ENCODE data around the gene ZNF469.

Gene ZNF469

DNA sequence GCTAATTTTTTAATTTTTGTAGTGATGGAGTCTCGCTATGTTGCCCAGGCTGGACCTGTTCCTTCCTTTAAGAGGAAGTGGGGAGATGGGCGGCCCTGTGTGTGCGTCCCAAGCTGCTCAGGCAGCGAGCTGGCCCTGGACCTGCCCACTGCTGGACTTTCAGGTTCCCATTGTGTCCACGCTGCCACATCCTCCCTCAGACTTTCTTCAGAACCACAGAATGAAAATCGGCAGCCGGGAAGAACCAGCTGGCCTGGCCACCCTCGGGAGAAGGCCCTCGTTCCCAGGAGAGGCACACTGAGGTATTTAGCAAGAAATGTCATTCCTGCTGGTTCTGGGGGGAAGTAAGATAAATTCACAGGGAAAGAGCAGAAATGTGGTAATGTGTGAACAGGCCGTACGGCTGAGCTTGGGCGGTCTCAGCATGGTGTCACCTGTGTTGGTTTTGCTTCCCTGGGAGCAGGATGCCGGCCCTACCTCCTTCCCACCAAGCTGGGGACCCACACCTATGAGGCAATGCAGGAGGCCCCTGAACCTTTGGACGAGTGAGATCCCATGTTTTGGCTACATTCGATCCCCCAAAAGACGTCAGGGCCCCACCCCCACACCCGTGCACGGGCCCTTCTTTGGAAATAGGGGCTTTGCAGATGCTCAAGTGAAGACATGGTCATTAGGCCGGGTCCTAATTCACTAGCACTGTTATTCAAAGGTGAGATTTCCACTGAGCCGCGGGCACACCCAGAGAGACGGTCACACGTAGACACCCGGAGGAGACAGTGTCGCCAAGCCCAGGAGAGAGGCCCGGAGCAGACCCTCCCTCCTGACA, 35.9 kb upstream of the ZNF469 start:
- no peak for DNase-seq (ENCODE audit: low spot score)

DNA sequence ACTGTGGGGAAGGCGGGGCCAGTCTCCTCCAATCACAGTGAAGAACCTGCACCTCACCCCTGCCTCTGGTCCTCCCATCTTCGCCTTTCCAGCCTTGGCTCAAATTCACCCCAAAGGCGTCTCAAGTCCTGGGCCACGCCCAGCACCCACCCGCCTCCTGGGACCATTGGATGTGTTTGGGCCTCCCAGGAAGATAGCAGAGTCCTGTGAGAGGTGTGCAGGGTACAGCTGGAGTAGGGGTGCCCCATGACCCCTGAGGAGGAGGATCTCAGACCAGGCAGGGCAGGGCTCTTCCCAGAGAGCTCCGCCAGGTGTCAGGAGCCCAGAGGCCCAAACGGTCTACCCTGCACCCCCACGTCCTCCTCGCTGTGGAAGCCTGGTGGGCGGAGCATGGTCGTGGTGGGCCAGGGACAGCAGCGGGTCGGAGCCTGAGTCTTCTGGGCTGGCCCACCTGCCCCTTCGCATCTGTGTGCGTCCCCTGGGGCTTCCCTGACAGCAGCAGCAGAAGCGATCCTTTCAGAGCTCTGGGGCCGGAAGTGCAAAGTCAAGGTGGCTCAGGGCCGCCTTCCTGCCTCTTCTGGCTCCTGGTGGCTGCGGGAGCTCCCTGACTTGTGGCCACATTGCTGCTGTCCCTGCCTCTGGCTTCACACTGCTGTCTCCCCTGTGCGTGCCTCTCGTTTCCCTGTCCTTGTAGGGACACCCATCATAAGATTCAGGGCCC, 34.9 kb upstream of the ZNF469 start:
- DNase-seq (ENCODE audit: low spot score) = no peak

DNA sequence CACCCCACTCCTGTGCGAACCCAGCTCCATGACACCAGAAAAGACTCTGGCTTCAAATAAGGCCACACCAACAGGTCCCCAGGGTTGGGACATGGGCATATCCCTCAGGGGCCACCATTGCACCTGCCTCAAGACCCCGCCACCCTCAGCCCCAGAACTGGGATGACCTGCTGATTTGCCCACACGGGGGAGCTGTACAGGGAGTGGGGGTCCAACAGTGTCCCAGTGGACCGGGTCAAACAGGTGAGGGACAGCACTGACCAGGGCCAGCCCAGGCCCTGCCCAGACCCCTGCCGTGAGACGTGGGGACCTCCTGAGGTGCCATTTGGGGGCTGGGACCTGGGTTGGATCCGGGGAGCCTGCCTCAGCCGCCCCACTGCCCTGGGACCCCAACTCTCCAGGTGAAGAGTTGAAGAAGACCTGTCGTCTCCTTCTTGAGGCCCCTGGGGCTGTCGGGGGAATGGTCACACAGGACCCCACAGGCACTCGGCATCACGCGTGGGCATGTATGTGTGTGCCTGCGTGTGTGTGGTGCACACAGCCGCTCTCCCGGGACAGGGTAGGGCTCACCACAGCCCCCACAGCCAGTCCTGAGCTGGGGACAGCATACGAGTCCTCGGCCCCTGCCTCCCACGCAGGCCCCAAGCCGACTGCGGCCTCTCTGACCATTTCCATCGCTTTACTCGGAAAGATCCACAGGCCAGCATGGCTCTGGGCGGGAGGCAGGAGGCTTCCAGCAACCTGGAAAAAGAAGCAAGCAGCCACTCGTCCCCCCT, 34.2 kb upstream of the ZNF469 start:
- DNase-seq (ENCODE audit: low spot score) = no peak

DNA sequence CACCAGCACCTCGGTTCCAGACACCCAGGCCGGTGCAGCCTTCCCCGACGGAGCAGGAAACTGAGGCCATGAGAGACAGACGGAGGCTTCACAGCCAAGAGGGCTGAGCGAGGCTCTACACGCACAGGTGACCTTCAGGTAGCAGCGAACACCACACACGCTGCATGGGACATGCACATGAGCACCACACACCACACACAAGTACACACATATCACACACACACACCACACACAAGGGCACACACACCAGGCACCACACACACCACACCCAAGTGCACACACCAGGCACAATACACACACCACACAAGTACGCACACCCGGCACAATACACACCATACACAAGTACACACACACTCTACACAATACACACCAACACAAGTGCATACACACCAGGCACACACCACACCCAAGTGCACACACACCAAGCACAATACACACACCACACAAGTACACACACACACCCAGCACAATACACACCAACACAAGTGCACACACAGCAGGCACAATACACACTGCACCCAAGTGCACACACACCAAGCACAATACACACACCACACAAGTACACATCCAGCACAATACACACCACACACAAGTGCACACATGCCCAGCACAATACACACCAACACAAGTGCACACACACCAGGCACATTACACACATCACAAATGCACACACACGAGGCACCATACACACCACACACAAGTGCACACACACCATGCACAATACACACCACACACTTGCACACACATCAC, 33.4 kb upstream of the ZNF469 start:
- no peak for DNase-seq (ENCODE audit: low spot score)

DNA sequence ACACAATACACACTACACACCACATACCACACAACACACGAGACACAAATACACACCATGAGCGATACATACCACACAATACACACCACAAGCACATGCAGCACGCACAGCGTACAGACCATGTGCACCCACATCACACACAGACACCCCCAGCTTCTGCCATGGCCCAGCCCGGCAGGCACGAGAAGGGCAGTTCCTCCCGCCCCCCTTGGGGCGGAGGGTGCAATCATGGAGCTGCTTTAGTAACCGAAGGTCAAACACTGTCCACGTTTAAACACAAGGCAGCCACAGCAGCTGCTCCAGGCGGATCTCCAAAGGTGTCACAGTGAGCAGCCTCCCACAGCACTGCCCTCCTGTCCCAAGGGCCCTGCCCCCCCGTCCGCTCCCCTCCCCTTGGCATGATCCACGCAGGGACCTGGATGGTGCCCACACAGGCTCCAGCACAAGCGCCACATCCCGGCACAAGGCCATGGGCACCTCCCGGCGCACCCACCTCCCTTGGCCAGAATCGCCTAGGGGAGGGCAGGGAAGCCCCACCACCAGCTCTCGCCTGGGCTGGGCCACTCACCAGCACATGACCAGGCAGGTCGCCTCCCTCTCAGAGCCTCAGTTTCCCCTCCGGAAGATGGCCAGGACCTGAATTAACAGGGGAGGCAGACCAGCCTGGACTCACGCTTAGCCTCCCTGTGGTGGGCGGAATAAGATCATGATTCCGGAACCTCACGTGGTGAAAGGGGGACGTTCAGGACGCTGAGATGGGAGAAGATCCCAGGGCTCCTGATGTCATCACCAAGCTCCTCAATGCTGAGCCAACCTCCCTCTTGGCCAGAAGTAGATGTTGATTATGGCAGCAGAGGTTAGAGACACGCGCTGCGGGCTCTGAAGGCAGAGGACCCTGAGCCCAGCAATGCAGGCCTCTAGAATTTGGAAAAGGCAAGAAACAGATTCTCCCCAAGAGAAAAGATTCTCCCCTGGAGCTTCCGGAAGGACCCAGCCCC, 32.6 kb upstream of the ZNF469 start:
- DNase-seq (ENCODE audit: low spot score) = no peak

DNA sequence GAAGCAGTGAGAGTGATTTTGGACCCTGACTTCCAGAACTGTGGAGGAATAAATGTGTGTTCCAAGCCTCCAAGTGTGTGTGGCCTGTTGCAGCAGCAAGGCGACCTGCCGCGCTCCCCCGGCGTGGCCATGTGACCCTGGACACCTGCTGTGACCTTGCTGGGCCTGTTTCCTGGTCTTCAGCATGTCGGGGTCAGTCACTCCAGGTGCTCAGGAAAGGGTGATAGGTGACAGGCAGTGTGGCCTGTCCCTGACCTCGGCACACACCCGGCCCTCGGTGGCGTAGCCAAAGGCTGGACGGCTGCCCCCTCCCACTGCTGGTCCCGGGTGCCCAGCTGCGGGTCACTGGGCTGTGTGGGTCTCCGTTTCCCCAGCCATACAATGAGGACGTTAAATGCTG, 31.8 kb upstream of the ZNF469 start:
- DNase-seq (ENCODE audit: low spot score) = no peak

DNA sequence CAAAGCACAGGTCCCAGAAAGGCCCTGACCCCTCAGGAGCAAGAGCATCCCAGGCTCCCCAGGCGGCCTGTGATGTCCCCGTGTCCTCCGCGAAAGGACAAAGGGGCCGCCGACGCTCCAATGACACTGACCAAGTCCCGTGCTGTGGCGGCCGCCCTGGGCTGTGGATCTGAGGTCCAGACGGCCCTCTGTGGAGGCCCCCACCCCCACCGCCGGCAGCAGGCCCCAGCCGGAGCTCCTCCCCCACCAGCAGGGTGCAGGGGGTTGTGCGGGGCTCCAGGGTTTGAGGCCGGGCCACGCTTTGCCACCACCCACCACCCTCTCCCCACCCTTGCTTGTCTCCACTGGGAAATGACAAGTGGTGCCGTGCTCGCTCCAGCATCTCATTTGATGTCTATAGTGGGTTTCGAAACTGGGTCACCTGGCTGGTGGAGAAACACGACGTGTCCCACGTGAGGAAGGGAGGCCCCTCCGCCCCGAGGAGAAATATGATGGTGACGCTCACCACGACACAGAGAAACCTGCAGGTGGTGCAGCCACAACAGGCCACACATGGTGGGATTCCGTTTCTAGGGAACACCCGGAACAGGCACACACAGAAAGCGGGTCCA, 31.2 kb upstream of the ZNF469 start:
- no peak for DNase-seq (ENCODE audit: low spot score)

DNA sequence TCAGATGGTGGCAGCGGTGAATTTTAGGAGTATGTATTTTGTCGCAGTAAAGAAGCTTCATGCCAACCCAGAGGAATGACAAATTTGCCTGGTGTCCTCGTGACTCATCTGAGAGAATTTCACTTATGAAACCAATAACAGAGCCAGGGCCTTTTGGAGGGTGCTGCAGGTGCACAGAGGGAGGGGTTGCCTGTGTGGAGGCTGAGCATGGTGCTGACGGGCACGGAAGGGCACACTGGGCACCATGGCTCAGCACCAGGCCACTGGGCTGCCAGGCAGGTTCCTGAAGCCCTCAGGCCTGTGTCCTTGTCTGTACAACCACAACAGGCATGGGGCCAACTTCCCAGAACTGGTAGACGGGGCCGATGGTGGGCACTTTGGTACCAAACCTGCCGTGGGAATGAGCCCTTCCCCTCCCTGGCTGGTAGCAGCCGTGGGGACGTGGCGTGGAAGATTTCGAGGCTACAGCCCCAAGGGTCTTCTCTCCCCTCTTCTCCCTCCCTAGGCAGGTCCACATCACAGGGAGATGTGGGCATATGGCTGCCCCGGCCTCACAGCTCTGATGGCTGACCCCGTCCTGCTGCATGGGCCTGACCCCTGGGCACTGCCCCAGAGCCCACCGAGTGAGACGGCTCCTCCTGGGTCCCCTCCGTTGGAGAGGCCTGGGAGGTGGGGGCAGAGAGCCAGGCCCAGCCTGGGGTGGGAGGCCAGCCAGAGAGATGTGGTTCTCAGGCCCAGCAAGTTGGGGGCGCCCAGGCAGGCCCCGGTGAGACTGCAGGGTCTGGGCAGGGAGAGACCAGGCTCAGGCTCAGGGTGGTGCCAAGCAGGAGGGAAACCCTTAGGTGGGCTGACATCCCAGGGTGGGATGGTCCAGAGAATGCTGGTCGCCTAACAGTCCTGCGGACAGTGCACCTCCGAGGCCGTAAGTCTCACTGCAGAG, 30.2 kb upstream of the ZNF469 start:
- no peak for DNase-seq (ENCODE audit: low spot score)

DNA sequence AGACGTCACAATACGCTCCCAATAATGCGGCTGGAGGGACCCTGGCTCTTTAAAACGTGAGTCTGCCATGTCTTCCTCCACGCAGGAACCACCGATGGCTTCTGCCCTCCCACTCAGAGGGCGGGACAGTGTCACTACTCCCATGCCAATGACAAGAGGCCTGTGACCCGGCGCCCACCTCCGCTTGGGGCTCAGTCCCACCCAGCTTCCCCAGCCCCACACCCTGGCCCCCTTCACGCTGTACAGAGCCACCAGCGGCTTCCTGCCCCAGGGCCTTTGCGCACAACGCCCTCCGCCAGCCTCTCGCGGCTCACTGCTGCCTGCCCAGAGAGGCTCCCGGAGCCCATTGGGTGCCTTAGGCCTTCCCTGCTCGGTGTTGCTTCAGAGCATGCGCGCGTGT, 29.5 kb upstream of the ZNF469 start:
- DNase-seq (ENCODE audit: low spot score) = no peak

DNA sequence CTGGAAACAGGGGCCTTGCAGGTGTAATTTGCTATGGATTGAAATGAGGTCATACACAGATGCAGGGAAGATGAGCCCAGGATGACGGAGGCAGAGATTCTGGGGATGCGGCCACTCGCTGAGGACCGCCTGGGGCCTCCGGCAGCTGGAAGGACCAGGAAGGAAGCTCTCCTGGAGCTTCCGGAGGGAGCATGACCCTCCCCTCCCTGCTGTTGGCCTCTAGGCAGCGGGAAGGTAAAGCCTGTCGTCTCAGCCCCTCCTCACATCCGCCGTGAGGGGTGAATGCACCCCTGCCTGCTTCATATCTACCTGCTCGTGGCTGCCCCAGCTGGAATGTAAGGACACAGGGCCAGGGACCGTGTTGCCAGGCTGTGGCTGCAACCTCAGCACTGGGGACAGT, 29.1 kb upstream of the ZNF469 start:
- no peak for DNase-seq (ENCODE audit: low spot score)

DNA sequence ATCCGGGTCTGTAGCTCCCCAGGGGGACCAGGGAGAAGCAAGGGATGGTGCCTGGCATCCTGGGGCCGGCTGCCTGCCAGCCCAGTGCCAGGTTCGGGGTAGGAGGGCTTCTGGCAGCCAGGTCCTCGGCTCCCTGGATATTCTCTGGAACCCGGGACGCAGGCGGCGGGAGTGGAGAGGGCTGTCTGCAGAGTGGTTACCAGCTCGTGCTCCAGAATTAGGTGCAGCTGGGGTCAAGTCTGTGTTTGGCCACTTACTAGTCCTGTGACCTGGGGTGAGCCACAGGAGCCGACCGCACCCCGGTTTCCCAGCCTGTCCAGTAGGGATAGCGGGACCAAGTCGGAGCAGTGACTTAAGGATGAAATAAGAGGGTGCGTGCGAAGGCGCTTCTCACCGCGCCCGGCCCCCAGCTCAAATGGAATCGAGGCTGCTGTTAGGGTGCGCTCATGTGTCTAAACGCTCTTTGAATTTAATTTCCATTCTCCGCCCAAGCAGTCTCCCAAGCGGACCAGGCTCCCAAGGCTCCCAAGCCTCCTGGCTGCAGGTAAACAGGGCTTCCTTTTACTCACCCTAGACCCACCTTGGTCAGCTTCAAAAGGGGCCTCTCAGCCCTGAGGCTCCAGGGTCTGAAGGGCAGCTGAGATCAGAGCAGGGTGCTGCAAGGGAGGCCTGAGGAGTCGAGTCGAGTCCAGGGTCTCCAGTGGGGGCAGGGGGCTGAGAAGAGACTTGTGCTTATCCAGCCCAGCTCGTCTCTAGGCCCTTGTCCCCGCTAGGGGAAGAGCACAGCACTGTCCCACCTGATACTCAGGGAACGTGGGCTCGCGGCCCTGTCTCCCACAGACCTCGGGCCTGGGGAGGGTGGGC, 28.3 kb upstream of the ZNF469 start:
- DNase-seq (ENCODE audit: low spot score) = no peak

DNA sequence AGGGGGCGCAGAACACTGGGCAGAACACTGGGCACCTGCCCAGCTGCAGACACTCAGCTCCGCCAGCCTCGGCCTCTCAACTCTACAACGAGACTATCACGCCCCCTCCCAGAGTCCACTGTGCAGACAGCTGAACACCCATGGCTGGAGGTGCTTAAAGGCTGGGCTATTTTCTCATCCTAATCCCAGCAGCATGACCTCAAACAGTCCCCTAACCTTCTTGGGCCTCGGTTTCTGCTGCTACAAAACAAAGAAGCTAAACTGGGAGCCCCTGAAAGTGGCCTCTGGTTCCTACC, 27.7 kb upstream of the ZNF469 start:
- DNase-seq (ENCODE audit: low spot score) = no peak

DNA sequence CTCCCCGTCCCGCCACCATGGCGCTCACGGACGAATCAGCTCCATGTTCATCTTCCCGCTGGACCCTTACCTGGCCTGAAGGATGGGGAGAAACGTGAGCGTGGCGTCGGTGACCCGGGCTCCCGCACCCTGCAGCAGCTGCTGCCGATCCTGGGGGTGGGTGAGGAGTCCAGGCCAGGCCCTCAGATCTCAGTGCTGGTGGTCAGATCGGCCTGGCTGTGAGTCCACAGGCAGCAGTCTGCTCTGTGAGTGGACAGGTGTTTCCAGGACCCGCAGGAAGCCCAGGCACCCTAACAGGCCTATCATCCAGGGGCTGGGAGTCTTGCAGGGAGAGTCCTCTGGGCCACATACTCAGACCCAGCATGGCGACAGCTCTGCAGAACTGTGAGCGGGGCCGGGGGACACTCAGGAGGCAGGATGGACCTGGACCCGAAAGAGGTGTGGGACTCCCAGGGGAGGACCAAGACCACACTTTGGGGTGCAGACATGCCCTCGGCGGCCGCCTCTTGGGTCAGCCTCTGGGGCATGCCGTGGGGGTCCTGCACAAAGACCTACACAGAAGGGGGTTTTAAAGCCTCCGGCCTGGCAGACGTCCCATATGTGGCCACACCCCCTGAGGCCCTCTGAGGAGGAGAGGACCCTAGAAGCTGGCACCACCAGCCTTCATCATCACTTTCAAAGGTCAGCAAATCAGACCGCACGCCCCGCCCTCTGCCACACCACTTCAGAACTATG, 27.2 kb upstream of the ZNF469 start:
- no peak for DNase-seq (ENCODE audit: low spot score)

DNA sequence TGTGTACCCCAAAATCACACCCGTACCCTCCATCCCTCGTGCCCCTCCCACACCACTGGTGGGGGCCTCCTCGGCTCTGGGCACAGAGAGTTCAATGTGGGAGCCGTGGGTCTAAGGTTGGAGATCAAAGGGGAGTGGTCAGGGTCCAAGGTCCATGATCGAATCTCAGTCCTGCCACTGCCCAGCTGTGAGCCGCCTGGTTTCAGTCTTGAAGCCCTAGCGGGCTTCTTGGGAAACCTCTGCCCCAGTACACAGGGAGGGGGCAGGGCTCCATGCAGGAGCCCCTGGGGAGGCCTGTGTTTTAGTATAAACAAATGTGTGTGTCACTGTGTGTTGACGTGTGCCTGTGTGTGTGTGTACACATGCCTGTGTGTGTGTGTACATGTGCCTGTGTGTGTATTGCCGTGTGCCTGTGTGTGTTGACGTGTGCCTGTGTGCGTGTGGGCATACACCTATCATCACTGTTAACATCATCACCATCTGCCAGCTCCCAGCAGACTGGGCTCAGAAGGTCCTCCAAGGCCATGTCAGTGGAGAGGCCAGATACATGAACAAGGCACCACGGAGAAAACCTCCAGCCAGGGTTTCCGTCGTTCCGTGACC, 26.5 kb upstream of the ZNF469 start:
- no peak for DNase-seq (ENCODE audit: low spot score)

DNA sequence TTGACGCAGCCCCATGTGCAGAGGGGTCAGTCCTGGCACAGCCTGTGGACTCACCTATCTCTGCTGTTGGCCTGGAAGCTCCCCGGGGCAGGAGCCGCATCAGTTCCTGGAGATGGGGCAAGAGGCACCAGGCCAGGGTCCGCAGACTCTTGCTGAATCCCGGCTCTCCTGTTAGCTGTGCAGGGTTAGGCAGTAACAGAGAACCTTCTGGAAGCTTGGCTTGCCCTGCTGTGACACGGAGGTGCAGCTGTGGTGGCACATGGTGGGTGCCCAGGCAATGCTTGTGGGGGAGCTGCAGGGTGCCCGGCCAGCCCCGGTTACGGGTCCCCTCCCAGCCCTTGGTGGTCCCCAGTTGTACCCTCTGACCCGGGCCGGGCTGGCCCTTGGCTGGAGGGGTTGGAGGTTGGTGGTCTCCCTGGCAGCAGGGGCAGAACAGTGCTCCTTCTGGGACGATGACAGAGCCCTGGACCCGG, 26.0 kb upstream of the ZNF469 start:
- no peak for DNase-seq (ENCODE audit: low spot score)

DNA sequence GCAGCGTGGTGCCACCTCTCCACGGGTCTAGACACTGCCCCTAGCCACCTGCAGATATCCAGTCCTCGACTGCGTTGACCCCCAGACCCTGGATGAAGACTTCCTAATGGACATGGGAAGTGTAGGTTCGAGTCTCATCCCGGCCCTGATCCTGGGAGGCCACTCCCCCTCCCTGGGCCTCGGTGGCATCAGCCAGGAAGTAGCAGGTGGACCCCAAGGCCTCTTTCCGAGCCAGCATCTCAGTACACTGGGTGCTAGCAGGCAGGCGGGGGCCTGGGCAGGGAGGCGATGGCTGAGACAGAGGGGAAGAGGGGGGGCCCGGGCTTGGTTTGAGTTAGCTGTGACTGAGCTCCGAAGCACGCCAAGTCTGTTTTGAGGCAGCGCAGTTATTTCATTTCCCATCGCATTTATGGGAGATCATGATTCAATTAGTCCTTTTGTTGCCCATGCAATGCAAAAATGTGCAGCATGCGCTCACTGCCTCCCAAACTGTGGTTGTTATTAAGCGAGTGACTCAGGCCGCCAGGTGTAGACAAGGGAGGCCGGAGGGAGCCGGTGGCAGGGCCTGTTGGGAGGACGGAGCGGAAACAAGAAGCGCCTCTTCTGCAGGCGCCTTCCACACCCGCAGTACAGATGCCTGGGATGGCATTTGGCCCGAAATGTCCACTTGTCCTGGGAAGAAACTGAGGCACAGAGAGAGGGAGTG, 25.3 kb upstream of the ZNF469 start:
- DNase-seq (ENCODE audit: low spot score) = no peak

DNA sequence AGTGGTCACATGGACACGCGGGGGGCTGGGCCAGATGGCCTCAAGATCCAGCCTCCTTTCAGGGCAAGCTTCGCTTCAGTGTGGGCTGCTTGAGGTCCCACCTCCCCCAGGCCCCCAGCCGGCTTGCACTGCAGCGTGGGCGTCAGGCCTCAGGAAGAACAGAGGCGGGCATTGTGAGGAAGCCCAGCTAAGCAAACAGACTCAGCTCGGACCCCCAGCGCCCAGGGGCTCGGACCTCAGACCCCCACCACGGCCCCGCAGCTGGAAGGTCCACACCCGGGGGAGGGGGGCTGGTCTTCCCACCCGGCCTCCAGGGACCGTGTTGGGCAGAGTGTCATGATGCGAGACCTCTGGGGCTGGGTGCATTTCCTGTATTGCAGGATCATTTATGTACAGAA, 24.7 kb upstream of the ZNF469 start:
- no peak for DNase-seq (ENCODE audit: low spot score)
